Gastroesophageal sphincter (tissue), 3 donors: ENCODE results near the gene TNFRSF11A.

Experiments used
- EP300 ChIP-seq: sonication (generic); formaldehyde crosslinking; IDR thresholded peaks from one replicate; pipeline ENCODE4 v1.6.1; 2017; ENCODE audit warnings: antibody characterized with exemption, mild to moderate bottlenecking
- POLR2A ChIP-seq, 2 donors: fragments of 450-650 bp; IDR thresholded peaks; one replicate each; pipeline ENCODE4 v1.6.1; 2017; ENCODE audit warnings: antibody characterized with exemption in 2 of 2, mild to moderate bottlenecking in 2 of 2, moderate library complexity in 1 of 2
- POLR2AphosphoS5 ChIP-seq: sonication (generic); formaldehyde crosslinking; IDR thresholded peaks from one replicate; pipeline ENCODE4 v1.6.1; 2017; ENCODE audit warnings: antibody characterized with exemption
- TF ChIP-seq, protein P1 (sequence below), 4 experiments: fragments of 200-600 bp in 2 of 4; fragments of 450-650 bp in 2 of 4; sonication (generic) in 1 of 4; IDR thresholded peaks; one replicate each; pipeline ENCODE4 v1.5.1; 2017 to 2019; ENCODE audit warnings: antibody characterized with exemption in 4 of 4, mild to moderate bottlenecking in 2 of 4, moderate library complexity in 2 of 4

DNA sequence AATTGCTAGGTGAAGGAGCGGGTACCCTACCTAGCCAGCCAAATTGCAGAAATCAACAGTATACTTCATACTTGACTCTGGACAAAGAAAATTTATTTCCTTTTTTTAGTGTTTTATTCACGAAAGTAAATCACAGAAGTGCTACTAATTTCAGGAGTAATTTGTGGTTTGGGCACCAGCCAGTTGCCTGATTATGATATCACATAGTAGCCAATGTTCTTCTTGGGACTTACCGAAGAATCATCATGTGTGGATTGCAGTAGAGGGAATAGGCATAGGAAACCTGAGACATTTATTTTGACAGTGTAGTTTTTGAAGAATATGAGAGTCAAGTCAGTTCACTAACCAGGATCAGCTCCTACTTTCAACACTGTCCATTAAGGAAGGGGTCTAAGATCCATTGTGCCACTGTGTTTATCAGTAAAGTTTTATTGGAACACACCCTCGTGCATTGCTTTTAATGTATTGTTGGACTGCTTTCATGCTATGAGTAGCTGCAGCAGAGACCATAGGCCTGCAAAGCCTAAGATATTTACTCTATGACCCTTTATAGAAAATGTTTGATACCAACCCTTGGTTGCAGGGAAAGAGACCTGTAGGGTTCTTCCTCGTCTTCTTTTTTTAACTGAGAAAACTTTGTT lies 32.1 kb downstream of the TNFRSF11A start:
- TF ChIP-seq, protein P1, sequence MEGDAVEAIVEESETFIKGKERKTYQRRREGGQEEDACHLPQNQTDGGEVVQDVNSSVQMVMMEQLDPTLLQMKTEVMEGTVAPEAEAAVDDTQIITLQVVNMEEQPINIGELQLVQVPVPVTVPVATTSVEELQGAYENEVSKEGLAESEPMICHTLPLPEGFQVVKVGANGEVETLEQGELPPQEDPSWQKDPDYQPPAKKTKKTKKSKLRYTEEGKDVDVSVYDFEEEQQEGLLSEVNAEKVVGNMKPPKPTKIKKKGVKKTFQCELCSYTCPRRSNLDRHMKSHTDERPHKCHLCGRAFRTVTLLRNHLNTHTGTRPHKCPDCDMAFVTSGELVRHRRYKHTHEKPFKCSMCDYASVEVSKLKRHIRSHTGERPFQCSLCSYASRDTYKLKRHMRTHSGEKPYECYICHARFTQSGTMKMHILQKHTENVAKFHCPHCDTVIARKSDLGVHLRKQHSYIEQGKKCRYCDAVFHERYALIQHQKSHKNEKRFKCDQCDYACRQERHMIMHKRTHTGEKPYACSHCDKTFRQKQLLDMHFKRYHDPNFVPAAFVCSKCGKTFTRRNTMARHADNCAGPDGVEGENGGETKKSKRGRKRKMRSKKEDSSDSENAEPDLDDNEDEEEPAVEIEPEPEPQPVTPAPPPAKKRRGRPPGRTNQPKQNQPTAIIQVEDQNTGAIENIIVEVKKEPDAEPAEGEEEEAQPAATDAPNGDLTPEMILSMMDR (IDR thresholded peaks at IDR 0.05) = no peak
- TF ChIP-seq POLR2A (IDR thresholded peaks at IDR 0.05) (no peak), EP300 (no peak), POLR2AphosphoS5 (no peak)
